Neuronal stem cell (in vitro differentiated cells): ENCODE data around the gene NPTXR.

Experiments used
- DNase-seq: peaks from one replicate; pipeline ENCODE4 v3.0.0-alpha.2; 2013; ENCODE audit warnings: low spot score
- H2AFZ ChIP-seq: one replicate; pipeline ENCODE4 v1.6.1; 2013; ENCODE audit warnings: mild to moderate bottlenecking, low read length, inconsistent platforms
- H2AK5ac ChIP-seq: 2 replicates; pipeline ENCODE4 v1.6.1; 2013; ENCODE audit warnings: low read depth, mild to moderate bottlenecking, inconsistent platforms, low read length, moderate library complexity, mixed read lengths
- H2BK120ac ChIP-seq: 2 replicates; pipeline ENCODE4 v1.6.1; 2013; ENCODE audit warnings: low read depth, mild to moderate bottlenecking, inconsistent platforms, low read length, moderate library complexity, mixed read lengths
- H2BK12ac ChIP-seq: one replicate; pipeline ENCODE4 v1.6.1; 2013; ENCODE audit warnings: low read length, inconsistent platforms
- H2BK15ac ChIP-seq: 2 replicates; pipeline ENCODE4 v1.6.1; 2013; ENCODE audit warnings: mild to moderate bottlenecking, low read length, inconsistent platforms, mixed read lengths
- H2BK5ac ChIP-seq: one replicate; pipeline ENCODE4 v1.6.1; 2013; ENCODE audit warnings: inconsistent platforms, mild to moderate bottlenecking, low read length, moderate library complexity
- H3K14ac ChIP-seq: one replicate; pipeline ENCODE4 v1.6.1; 2013; ENCODE audit warnings: low read length, inconsistent platforms
- H3K18ac ChIP-seq: 2 replicates; pipeline ENCODE4 v1.6.1; 2013; ENCODE audit warnings: low read length, inconsistent platforms
- H3K23ac ChIP-seq: 2 replicates; pipeline ENCODE4 v1.6.1; 2013; ENCODE audit warnings: low read depth, mild to moderate bottlenecking, mixed read lengths, low read length, inconsistent platforms; ENCODE audit not compliant: poor library complexity
- H3K27ac ChIP-seq: replicated peaks from 3 replicates; pipeline ENCODE4 v1.5.1; 2013; ENCODE audit warnings: low read length, inconsistent platforms
- H3K27me3 ChIP-seq, 3 experiments: 2 replicates each; pipeline ENCODE4 v1.6.1; 2013; ENCODE audit warnings: low read length in 3 of 3, mild to moderate bottlenecking in 2 of 3, inconsistent platforms in 1 of 3, low read depth in 1 of 3, mixed read lengths in 1 of 3, moderate library complexity in 1 of 3; ENCODE audit not compliant: control insufficient read depth in 3 of 3, insufficient read depth in 3 of 3
- H3K36me3 ChIP-seq, 2 donors: replicated peaks in 1 of 2; 2 replicates each; pipeline ENCODE4 v1.6.1; 2013; ENCODE audit warnings: low read length in 2 of 2; ENCODE audit not compliant: control insufficient read depth in 2 of 2, insufficient read depth in 2 of 2
- H3K4ac ChIP-seq: 2 replicates; pipeline ENCODE4 v1.6.1; 2013; ENCODE audit warnings: inconsistent platforms, mild to moderate bottlenecking, low read length, moderate library complexity
- H3K4me1 ChIP-seq, 2 donors: 1 replicate in 1 of 2; 2 replicates in 1 of 2; pipeline ENCODE4 v1.6.1; 2013; ENCODE audit warnings: low read length in 2 of 2, low read depth in 1 of 2; ENCODE audit not compliant: control insufficient read depth in 2 of 2, insufficient read depth in 1 of 2
- H3K4me2 ChIP-seq: one replicate; pipeline ENCODE4 v1.6.1; 2013; ENCODE audit warnings: mild to moderate bottlenecking, low read length, inconsistent platforms; ENCODE audit not compliant: insufficient read depth, poor library complexity, severe bottlenecking
- H3K4me3 ChIP-seq, 2 donors: 2 replicates each; pipeline ENCODE4 v1.5.1; 2013; ENCODE audit warnings: low read length in 2 of 2, mild to moderate bottlenecking in 2 of 2, inconsistent platforms in 1 of 2, moderate library complexity in 1 of 2
- H3K79me1 ChIP-seq: one replicate; pipeline ENCODE4 v1.6.1; 2013; ENCODE audit warnings: low read depth, mild to moderate bottlenecking, inconsistent platforms, low read length, moderate library complexity
- H3K9ac ChIP-seq: one replicate; pipeline ENCODE4 v1.6.1; 2013; ENCODE audit warnings: mild to moderate bottlenecking, low read depth, low read length, inconsistent platforms; ENCODE audit not compliant: poor library complexity
- H3K9me3 ChIP-seq, 2 donors: replicated peaks in 1 of 2; 2 replicates each; pipeline versions ENCODE3 to v1.6.1; 2013; ENCODE audit warnings: low read length in 2 of 2, mild to moderate bottlenecking in 2 of 2, inconsistent platforms in 1 of 2, low read depth in 1 of 2, mixed read lengths in 1 of 2, moderate library complexity in 1 of 2; ENCODE audit not compliant: control insufficient read depth in 2 of 2, insufficient read depth in 1 of 2
- H4K8ac ChIP-seq: one replicate; pipeline ENCODE4 v1.6.1; 2013; ENCODE audit warnings: low read depth, mild to moderate bottlenecking, inconsistent platforms, low read length, moderate library complexity
- H4K91ac ChIP-seq: one replicate; pipeline ENCODE4 v1.6.1; 2013; ENCODE audit warnings: low read length, low read depth, mild to moderate bottlenecking, inconsistent platforms; ENCODE audit not compliant: poor library complexity
- WGBS, 2 donors: extraction: QIAGEN DNeasy Blood & Tissue Kit; methylation state at CpG; one replicate each; pipeline ENCODE4 v1.1.7; 2013; ENCODE audit warnings: missing lambda C conversion rate in 2 of 2, mixed read lengths in 1 of 2; ENCODE audit not compliant: insufficient read length in 2 of 2, insufficient replicate concordance in 1 of 2; ENCODE audit errors: extremely low coverage in 2 of 2; 5-methylcytosine and 5-hydroxymethylcytosine counted together

Gene NPTXR

DNA sequence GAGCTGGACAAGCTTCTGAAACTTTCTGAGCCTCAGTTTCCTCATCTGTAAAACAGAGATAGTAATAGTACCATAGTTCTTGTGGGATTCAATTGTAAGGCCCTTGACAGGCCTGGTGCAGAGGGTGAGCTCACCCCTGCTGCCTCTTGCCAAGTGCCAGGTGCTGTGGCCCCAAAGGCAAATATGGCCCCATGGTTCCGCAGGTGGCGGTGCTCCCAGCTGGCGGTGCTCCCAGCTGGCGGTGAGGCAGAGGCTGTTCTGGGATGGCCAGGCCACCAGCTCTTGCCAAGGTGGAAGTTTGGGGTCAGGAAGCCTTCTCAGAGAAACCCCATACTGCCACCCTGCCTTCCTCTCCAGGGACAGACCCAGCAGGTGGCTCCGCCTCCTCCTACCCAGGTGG, 8.8 kb downstream of the NPTXR start:
- H3K4ac ChIP-seq = no peak overlapping the region
- no peaks in the 10 kb centered on the region for H3K9me3 ChIP-seq
- no peak for DNase-seq
- no peak overlapping the region for H2BK120ac ChIP-seq
- H3K14ac ChIP-seq = no peak overlapping the region
- no peaks in the 10 kb centered on the region for H3K36me3 ChIP-seq
- H4K8ac ChIP-seq = no peak overlapping the region
- H3K79me1 ChIP-seq = peaks cover 4% of the 10 kb centered on the region
- no peak overlapping the region for H4K91ac ChIP-seq
- H3K4me1 ChIP-seq = peaks cover 0 to 3% of the 10 kb centered on the region in 2 donors
- H2BK15ac ChIP-seq = no peak overlapping the region
- no peak overlapping the region for H3K18ac ChIP-seq
- no peak overlapping the region for H2BK12ac ChIP-seq
- no peak overlapping the region for H3K4me2 ChIP-seq
- H3K27ac ChIP-seq = no peak overlapping the region
- no peak overlapping the region for H3K4me3 ChIP-seq
- H3K9ac ChIP-seq = no peak overlapping the region
- H3K23ac ChIP-seq = no peak overlapping the region
- no CpG with 5 or more reads among the region's 5 CpGs for WGBS, 2 donors
- H2BK5ac ChIP-seq = no peak overlapping the region
- no peak overlapping the region for H2AK5ac ChIP-seq
- H3K27me3 ChIP-seq = peaks cover 0 to 60% (median 2%) of the 10 kb centered on the region in 3 experiments
- H2AFZ ChIP-seq = no peak overlapping the region

- Histone ChIP-seq H3K79me1 (peaks cover 4% of the 10 kb centered on the region), H2BK15ac (no peak overlapping the region), H2BK120ac (no peak overlapping the region), H3K9me3 (no peaks in the 10 kb centered on the region), H4K91ac (no peak overlapping the region), H4K8ac (no peak overlapping the region), H3K36me3 (no peaks in the 10 kb centered on the region), H3K4me3 (no peak overlapping the region), H2BK12ac (no peak overlapping the region), H3K4me2 (no peak overlapping the region), H2AFZ (no peak overlapping the region), H3K9ac (no peak overlapping the region), H2BK5ac (no peak overlapping the region), H3K27ac (no peak overlapping the region), H3K18ac (no peak overlapping the region), H3K4me1 (peaks cover 0 to 3% of the 10 kb centered on the region in 2 donors), H2AK5ac (no peak overlapping the region), H3K27me3 (peaks cover 0 to 60% (median 2%) of the 10 kb centered on the region in 3 experiments), H3K4ac (no peak overlapping the region), H3K23ac (no peak overlapping the region), H3K14ac (no peak overlapping the region)
- no CpG with 5 or more reads among the region's 13 CpGs for WGBS, 2 donors
- DNase-seq = no peak
Observed at GRCh38 chr22:38834215-38834953, 9.4 kb downstream of the NPTXR start.

- Histone ChIP-seq H3K36me3 (no peaks in the 10 kb centered on the region), H2AFZ (no peak overlapping the region), H3K27me3 (peaks cover 0 to 63% (median 2%) of the 10 kb centered on the region in 3 experiments)
Observed at GRCh38 chr22:38833061-38833460, 10.8 kb downstream of the NPTXR start.

DNA sequence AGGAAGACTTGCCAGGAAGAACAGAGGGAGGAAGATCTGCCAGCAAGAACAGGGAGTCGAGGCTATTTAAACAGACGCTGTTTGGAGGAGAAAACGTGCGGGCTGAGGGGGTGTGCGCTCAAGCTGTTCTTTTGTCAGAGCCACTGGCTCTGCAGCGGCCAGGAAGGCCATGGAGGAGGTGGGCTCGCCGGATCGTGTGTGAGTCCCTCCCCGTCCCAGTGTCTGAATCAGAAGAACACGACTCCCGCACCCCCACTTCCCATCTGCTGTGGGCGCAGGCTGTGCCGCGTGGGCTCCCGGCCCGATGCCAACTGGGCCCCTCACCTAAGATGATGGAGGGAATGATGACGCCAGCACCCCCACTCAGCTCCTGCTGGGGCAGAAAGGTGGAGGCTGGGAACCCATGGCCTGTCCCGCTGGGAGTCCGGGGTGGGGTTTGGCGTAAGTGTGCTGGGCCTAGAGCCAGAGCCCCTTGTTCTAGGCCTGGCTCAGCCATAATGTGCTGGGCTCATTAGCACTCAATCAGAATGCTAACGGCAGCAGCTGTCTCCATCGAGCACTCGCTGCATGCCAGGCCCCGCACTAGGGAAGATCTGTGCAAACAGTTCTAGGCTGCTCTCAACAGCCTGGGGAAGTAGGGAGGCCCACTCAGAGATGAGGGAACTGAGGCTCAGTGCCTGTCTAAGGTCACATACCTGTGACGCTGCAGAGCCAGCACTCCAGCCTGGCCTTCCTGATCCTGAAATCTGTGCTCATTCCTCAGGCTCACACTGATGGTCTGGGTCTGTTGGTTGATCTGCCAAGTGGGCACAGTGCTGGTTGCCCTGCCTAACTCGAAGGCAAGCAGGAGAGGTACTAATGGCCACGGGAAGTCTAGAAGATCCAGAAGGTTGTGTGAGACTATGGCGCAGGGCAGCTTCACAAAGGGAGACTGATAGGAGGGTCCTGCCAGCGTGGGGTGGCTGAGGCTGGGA, 11.5 kb downstream of the NPTXR start:
- Histone ChIP-seq H2BK12ac (no peak overlapping the region), H3K79me1 (peaks cover 4% of the 10 kb centered on the region), H3K4me2 (no peak overlapping the region), H3K4me3 (no peak overlapping the region), H3K9ac (peak overlapping the region; percentile 77), H2BK120ac (peak overlapping the region; percentile 61), H2AK5ac (peak overlapping the region; percentile 95), H4K8ac (no peak overlapping the region), H3K4me1 (peaks cover 0 to 3% of the 10 kb centered on the region in 2 donors), H2BK5ac (peak overlapping the region; percentile 66), H3K23ac (peak overlapping the region; percentile 43), H2AFZ (no peak overlapping the region), H3K18ac (peak overlapping the region; percentile 89), H3K27ac (no peak overlapping the region), H3K27me3 (peaks cover 0 to 63% (median 2%) of the 10 kb centered on the region in 3 experiments), H3K36me3 (no peaks in the 10 kb centered on the region), H4K91ac (no peak overlapping the region), H3K14ac (no peak overlapping the region), H3K9me3 (no peaks in the 10 kb centered on the region), H3K4ac (no peak overlapping the region), H2BK15ac (peak overlapping the region; percentile 45)
- DNase-seq = no peak
- no CpG with 5 or more reads among the region's 30 CpGs for WGBS, 2 donors

More at GRCh38 chr22:38833061-38833460, 10.8 kb downstream of the NPTXR start:
- Histone ChIP-seq H3K27ac (no peak overlapping the region), H3K23ac (peak overlapping the region; percentile 89), H2BK5ac (peak overlapping the region; percentile 66), H3K4me2 (no peak overlapping the region), H4K8ac (no peak overlapping the region), H2AK5ac (peak overlapping the region; percentile 95), H4K91ac (no peak overlapping the region), H2BK12ac (no peak overlapping the region), H2BK15ac (peak overlapping the region; percentile 45), H2BK120ac (no peak overlapping the region), H3K18ac (peak overlapping the region; percentile 80), H3K9me3 (no peaks in the 10 kb centered on the region), H3K4me3 (no peak overlapping the region), H3K14ac (no peak overlapping the region), H3K4me1 (peaks cover 0 to 3% of the 10 kb centered on the region in 2 donors), H3K9ac (peak overlapping the region; percentile 77), H3K79me1 (peaks cover 4% of the 10 kb centered on the region), H3K4ac (no peak overlapping the region)
- no CpG with 5 or more reads among the region's 3 CpGs for WGBS, 2 donors
- no peak for DNase-seq
